HG03354 (cell line): Measurements from ENCODE around the gene AP4E1.
"Not testable (repeated sequence)": the region's sequence is repeated elsewhere in the genome, so short reads cannot be mapped to it uniquely, and the experiment has no call there.

Experiments used
- ATAC-seq: cut with Tn5 transposase; IDR thresholded peaks from one replicate; pipeline ENCODE4 v1.9.1; 2021; ENCODE audit warnings: mild to moderate bottlenecking; ENCODE audit not compliant: unreplicated experiment, poor library complexity, severe bottlenecking

The AP4E1 gene

DNA sequence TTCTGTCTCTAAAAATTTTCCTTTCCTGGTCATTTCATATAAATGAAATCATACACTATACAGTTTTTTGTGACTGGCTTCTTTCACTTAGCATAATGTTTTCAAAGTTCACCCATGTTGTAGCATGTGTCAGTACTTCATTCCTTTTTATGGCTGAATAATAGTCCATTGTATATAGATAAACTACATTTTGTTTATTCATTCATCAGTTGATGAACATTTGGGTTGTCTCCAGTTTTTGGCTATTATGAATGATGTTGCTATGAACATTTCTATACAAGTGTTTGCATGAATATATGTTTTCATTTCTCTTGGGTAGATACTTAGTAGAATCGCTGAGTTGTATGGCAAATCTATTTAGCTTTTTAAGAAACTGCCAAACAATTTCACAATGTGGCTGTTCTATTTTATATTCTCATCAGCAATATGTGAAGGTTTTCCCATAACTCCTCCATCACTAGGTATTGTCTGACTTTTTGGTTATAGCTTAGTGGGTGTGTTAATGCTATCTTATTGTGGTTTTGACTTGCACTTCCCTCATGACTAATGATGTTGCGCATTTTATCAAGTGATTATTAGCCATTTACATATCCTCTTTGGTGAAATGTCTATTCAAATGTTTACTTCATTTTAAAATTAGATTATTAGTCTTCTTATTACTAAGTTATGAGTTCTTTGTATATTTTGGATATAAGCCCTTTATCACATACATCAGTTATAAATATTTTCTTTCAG lies 21.7 kb upstream of the AP4E1 start:
- no peak for ATAC-seq

DNA sequence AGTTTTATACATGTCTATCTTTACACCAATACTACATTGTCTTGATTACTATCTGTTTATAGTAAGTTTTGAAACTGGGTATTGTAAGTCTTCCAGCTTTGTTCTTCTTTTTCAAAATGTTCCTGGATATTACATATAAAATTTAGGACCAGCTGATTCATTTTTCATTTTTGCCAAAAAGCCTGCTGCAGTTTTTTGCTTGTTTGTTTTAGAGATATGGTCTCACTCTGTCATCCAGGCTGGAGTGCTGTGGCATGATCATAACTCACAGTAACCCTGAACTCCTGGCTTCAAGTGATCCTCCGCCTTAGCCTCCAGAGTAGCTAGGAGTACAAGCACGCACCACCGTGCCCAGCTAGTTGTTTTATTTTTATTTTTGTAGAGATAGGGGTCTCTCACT lies 20.4 kb upstream of the AP4E1 start:
- ATAC-seq, result no peak

DNA sequence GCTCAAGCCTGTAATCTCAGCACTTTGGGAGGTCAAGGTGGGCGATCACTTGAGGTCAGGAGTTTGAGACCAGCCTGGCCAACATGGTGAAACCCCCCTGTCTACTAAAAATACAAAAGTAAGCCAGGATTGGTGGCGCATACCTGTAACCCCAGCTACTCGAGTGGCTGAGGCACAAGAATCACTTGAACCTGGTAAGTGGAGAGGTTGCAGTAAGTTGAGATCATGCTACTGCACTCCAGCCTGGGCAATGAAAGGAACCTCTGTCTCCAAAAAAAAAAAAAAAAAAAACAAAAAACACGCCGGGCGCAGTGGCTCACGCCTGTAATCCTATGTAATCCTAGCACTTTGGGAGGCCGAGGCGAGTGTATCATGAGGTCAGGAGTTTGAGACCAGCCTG lies 18.9 kb upstream of the AP4E1 start:
- no peak for ATAC-seq

DNA sequence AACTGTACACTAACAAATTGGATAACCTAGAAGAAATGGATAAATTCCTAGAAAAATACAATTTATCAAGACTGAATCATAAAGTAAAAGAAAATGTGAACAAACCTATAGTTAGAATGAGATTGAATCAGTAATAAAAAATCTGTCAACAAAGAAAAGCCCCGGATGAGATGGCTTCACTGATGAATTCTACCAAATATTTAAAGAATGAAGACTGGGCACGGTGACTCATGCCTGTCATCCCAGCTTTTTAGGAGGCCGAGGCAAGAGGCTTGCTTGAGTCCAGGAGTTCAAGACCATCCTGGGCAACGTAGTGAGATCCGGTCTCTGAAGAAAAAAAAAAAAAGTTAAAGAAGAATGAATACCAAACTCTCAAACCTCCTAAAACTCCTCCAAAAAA lies 17.7 kb upstream of the AP4E1 start:
- ATAC-seq, result no peak

DNA sequence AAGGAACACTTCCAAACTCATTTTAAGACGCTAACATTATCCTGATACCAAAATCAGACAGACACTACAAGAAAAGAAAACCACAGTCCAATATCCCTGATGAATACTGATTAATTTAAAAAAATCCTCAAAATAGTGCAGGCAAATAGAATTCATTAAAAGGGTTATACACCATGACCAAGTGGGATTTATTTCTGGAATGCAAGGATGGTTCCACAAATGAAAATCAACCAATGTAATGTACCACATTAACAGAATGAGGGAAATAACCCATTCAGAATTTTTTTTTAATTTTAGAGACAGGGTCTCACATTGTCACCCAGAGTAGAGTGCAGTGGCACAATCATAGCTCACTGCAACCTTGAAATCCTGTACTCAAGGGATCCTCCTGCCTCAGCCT lies 17.3 kb upstream of the AP4E1 start:
- ATAC-seq, result no peak

DNA sequence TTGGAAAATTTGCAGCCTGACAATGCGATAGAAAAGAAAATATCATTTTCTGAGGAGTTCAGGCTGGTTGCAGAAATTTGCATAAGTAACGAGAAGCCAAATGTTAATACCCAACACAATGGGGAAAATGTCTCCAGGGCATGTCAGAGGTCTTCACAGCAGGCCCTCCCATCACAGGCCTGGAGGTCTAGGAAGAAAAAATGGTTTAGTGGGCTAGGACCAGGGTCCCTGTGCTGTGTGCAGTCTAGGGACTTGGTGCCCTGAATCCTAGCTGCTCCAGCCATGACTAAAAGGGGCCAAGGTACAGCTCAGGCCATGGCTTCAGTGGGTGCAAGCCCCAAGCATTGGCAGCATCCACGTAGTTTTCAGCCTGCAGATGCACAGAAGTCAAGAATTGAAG lies 14.5 kb upstream of the AP4E1 start:
- no peak for ATAC-seq

DNA sequence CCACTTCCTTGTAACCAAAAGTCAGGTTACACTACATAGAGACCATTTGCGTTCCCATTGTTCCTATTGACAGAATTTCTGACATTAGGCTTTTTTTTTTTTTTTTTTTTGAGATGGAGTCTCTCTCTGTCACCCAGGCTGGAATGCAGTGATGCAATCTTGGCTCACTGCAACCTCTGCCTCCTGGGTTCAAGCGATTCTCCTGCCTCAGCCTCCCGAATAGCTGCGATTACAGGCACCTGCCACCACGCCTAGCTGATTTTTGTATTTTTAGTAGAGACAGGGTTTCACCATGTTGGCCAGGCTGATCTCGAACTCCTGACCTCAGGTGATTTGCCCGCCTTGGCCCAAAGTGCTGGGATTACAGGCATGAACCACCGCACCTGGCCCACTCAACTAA lies 7.1 kb upstream of the AP4E1 start:
- ATAC-seq, result not testable (repeated sequence)

DNA sequence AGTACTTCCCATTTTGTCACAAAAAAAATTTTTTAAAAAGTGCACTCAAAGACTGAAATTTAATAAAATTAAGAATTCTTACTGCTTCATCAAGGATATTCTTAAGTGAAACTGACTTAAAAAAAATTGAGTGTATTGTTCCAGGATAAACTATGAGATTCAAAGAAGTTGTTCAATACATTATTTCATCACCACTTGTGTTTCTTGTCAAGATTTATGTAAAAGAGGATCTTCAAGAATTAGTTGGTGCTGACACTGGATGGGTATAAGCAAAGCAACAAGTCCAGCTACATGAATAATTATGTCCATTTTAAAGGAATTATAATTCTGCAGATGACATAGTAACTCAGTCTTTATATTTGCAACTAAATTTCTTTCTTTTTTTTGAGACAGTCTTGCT lies 4.3 kb upstream of the AP4E1 start:
- no peak for ATAC-seq

DNA sequence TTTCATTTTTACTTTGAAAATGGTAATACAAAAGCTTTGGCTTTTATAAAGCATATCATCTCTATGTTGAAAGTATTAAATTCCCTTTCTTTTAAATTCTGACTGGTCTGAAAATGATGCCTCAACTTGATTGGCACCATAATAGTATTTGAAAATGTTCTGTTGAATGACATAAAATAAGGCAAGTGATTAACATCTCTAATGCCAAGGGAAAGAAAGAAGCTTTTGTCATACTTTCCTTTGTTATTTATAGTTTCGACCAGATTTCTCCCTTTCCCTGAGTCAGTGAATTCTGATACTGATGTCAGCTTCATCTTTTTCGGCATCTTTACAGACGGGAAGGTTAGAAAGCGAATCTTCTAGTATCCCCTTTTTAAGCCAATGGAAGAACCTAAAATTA lies 3.4 kb upstream of the AP4E1 start:
- no peak for ATAC-seq

DNA sequence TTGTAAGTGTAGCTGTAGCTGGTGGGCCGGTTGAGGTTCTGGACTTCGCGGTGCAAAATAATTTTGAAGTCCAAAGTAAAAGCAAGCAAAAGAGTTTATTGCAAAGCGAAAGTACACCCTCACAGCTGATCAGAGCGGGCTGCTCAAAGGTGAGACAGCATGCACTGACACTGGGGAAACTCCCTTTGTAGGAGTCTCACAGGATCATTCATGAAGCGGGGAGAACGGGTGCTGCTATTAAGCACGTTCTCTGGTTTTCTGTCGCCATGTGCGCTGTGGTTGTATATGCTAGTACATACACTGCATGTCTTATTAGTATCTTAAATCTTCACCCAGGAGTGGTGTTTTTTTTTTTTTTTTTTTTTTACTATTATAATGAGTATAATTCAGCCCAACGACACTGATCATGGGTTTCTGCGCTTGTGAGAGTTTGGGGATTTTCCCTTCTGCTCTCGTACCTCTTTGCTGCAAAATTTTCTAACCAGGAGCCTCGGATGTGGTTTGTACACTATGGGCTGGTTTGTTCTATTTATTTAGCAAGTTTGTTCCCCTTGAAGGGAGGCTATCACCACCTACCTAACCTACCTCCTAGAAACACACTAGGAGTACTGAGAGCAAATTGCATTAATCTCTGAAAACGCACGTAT lies 1.4 kb upstream of the AP4E1 start:
- peak; percentile 65 for ATAC-seq

DNA sequence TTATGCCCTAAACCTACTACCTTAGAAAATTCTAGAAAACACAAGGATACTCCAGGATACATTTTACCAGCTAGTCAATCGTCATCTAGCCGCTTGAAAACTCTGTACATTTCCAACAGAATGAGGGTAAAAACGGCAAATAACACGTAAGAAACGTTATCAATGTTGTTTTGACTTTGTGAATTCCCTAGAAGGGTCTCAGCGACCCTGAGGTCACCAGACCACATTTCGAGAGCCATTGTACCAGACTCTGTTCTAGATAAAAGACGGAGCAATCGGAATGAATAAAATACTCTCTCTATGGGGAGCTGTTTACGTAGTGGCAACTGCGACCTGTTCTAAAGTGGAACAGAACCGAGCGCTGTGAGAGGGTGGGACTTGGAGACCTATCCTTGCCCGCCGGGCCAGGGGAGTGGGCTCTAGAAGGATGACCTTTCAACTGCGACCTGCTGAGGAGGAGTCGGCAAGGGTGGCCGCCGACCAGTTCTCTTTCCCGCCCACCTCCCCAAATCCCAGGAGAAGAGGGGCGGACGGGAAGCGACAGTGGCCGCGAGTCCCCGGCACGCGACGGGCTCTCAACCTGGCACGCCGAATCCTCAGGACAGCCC lies 778 bp upstream of the AP4E1 start:
- ATAC-seq, result peak; percentile 32

DNA sequence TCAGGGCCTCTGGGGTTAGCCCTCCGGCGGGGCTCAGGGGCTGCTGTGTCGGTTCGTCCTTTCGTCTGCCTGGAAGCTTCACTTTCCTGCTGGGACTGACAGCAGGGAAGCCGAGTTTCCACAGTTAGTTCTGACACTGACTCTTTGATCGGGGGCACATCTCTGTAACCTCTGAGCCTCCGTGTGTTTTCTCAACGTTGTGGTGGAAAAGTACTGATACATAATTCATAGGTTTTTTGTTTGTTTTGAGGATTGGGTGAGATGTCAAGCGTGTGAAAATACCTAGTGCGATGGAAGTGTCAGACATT lies 481 bp downstream of the AP4E1 start:
- ATAC-seq, result peak; percentile 7

DNA sequence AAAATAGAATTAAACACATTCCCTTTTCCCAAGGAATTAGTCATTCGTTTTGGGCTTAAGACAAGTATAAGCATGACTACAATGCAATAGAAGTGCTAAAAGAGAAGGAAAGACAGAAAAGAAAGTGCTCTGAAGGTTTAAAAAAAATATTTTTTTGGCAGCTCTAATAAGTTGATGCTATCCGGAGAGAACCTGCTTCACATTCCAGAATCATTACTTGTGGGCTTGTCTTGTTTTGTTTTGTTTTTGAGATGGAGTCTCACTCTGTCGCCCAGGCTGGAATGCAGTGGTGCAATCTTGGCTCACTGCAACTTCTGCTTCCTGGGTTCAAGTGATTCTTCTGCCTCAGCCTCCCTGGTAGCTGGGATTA lies 1.9 kb downstream of the AP4E1 start:
- not testable (repeated sequence) for ATAC-seq

DNA sequence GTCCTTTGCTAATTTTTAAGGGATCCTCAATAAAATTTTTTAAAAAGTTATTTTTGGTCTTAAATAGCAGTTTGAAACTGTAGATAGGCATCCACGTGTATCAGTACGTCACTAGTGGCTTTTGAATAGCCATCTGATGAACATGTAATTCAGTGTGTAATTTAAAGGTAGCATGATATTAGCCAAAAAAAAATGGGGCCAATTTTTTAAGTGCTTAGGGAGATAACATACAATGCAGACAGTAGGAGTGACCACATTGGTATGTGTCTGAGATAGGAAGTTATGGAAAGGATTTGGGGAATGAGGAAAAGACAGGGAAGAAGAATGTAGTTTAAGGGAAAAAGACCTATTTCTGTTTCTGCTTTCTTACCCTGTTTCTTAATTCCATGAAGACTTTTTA lies 2.5 kb downstream of the AP4E1 start:
- ATAC-seq, result no peak

DNA sequence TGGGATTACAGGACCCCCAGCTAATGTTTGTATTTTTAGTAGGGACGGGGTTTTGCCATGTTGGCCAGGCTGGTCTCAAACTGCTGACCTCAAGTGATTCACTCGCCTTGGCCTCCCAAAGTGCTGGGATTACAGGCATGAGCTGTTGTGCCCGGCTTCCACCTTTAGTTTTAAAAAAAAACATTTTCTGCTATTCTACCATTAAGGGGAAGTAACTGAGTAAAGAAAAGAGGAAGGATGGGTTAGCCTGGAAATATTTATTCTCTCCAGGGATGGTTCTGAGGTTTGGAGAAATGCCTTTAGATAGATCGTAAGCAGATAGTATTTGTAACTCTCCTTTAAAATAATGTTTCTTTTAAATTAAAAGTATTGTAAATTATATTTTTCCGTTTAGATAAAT lies 3.1 kb downstream of the AP4E1 start:
- no peak for ATAC-seq

DNA sequence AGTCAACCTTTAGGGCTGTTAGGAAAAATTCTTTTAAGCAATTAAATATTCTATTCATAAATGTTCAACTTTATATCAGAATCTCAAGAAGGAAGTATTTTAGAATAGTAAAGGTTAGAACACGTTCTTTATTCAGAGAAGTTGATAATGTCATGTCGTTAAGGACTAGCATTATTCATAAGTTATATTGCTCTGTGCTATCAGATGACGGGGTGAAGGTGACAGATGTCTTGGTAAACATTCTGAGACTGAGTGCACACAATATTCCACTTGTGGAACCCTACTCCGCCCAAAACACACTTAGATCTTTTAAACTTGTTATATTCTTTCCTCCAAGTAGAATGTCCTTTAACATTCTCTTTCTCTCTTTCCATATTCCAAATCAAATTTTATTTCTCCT lies 7.9 kb downstream of the AP4E1 start:
- no peak for ATAC-seq

DNA sequence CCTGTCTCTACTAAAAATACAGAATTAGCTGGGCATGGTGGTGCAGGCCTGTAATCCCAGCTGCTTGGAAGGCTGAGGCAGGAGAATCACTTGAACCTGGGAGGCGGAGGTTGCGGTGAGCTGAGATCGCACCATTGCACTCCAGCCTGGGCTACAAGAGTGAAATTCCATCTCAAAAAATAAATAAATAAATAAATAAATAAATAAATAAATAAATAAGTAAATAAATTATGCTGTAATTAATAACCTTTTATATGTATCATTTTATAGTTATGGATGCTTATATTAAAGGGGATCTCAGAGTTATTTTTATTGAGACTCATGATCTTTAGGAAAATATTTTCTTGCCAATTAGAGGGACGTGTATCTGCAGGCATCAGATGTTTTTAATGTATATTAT lies 10.9 kb downstream of the AP4E1 start:
- ATAC-seq, result not testable (repeated sequence)

DNA sequence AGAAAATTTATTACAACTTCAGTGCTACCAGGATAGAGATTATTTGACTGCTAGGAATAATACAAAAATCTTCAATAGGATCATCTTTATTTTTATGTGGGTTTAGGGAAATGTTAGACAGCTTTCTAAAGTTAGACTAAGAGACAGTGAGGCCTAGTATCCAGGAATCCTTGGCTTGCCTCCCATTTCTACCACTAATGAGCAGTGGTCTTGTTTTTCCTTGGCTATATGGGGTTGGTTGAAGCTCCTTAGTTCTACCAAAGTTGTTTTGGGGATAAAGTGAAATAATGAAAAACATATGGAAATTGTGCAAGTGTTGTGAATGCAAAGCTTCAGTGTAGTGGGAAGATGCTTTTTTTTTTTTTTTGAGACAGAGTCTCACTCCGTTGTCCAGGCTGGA lies 16.8 kb downstream of the AP4E1 start:
- ATAC-seq, result no peak

DNA sequence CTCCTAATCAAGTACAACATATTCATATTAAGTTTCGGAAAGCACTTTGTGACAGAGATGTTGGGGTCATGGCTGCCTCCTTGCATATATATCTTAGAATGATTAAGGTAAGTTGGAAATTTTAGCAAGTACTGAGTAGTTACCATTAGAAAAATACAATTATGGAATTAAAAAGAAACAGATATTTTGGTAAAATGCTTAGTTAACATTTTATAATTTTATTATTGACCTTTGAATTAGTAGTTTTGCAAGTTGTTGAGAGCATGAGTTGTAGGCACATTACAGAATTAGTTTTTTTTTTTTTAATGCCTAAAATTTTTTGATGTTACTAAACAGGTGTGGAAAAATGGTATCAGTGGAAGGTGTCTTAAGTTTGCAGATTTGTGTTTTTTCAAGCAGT lies 20.6 kb downstream of the AP4E1 start:
- ATAC-seq, result no peak

DNA sequence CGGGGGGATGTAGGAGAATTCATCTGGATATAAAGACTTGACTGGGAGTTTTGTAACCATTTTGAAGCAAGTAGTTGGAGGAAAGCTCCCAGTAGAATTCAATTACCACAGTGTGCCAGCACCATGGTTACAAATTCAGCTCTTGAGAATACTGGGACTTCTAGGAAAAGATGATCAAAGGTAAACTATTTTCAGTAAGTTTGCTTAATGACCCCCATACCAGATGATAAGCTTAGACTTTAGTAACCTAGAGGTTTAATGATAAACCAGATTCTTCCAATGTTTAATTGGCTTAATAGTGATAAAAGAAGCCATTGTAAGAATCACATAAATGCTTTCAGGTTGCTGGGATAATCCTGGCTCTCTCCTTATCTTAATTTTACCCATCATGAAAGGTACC lies 22.3 kb downstream of the AP4E1 start:
- ATAC-seq, result no peak

DNA sequence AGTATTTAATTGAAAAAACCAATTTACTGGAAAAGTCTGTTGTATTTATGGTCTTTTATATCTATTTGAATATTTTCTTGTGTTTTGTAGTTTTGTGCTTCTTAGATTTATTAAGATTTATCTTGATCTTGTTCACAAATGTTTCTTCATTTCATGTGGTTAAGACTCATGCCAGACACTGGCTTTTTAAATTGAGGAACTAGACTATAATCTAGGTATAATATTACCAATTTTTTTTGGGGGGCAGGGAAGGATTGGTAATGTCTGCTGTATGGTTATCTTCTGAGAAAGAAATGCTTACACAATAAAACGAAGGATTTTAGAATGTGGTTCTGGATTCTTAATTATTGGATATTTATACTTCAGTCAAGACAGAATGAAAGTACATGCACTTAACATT lies 24.9 kb downstream of the AP4E1 start:
- no peak for ATAC-seq

DNA sequence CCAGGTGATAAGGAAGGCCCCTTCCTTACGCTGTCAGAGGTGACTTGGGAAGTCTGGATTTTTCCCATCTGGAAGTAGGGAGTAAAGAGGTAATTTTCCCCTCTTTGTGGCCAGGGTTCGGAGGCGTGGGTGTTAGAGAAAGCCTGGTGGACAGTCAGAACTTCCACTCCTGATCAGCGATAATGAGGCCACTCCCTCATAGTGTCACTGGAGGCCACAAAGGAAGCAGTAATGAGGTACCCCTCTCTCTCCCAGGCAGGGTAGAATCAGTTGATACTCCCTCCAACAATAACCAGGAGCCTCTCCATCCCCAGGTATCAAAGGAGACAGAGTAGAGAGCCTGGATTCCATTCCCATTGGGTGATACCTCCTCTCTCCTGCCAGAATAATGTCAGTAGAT lies 30.0 kb downstream of the AP4E1 start:
- no peak for ATAC-seq
